ENCODE data around the gene KIAA1328.
"Not testable (repeated sequence)": the region's sequence is repeated elsewhere in the genome, so short reads cannot be mapped to it uniquely, and the experiment has no call there.

KIAA1328 gene

GRCh38 chr18:36887114-36887513 lies 58.2 kb downstream of the KIAA1328 start:
- no peak for DNase-seq (ENCODE audit: low read depth in 2 of 2)

DNA sequence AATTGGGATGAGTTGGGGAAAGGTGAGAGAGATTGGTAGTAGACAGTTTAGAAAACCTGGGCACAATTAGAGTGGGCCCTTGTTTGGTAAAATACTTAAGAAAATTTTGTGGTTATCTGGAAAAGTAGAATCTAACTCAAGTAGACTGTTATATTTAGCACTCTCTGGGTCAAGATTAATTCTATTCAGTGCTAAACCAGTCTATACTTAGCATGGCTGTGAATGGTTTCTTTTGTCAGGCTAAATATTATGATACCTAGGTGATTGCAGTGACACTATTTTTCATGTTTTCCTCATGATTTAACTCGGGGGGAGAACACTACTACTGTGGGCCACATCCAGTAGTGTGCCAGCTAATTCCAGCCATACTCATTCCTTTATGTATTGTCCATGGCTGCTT lies 58.9 kb downstream of the KIAA1328 start:
- no peak for DNase-seq (ENCODE audit: low read depth in 2 of 2)

GRCh38 chr18:36888778-36889177 lies 59.9 kb downstream of the KIAA1328 start:
- no peak for DNase-seq (ENCODE audit: low read depth in 2 of 2)

DNA sequence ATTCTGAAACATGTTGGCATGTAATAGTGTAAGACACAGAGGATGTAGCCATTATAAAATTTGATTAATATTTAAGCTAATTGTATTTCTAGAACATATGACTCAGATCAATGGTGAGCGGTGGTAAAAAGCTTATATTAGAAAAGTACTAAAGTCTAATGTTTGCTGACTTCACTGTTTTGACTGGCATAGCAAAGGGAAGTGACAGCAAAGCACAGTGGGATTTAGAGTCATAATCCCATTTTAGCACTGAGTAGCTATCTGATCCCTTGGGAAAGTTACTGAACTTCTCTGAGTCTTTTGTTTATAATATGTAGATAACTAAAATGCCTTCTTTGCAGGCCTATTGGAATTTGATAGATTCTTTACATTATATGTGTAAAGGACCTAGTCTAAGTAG lies 60.4 kb downstream of the KIAA1328 start:
- DNase-seq (ENCODE audit: low read depth in 2 of 2), result no peak

DNA sequence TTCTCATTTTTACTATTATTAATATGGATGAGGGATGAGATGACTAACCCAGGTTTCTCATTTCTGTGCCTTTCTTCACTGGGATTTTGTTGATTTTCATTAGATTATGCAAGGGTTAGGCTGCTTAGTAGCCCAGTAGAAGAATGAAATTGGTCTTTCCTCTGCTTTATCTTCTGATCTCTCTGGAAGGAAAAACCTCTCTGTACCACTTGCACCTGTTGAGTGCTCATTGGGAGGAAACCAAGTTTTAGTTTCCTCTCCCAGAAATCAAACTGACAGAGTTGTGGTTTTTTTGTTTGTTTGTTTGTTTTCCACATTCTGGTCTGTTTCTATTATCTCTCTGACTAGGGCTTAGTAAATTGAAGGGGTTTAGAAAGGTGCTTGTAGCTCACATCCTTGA lies 60.8 kb downstream of the KIAA1328 start:
- DNase-seq (ENCODE audit: low read depth in 2 of 2), result no peak

- no peak for DNase-seq (ENCODE audit: low read depth in 2 of 2)
Measured at GRCh38 chr18:36890598-36890997, 61.7 kb downstream of the KIAA1328 start.

DNA sequence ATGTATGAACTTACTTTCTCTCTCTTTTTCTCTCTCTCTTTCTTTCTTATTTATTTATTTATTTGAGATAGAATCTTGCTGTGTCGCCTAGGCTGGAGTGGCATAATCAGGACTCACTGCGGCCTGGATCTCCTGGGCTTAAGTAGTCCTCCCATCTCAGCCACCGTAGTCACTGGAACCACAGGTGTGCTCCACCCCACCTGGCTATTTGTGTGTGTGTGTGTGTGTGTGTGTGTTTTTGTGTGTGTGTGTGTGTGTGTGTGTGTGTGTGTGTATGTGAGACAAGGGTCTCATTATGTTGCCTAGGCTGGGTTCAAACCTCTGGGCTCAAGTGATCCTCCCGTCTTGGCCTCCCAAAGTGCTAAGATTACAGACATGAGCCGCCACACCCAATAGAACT lies 64.3 kb downstream of the KIAA1328 start:
- no peak for DNase-seq (ENCODE audit: low read depth in 2 of 2)

DNA sequence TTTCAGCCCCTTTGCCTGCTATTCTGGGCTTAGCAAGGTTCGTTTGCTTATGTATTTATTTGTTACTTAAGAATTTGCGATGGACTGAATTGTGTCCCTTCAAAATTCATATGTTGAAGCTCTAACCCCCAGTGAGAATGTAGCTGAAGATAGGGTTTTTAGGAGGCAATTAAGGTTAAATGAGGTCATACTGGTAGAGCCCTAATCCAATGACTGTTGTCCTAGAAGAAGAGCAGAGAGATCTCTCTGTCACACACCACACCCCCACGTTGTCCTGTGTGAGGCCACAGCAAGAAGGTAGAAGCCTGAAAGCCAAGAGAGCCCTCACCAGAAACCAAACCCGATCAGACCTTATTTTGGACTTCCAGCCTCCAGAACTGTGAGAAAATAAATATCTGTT lies 66.7 kb downstream of the KIAA1328 start:
- no peak for DNase-seq (ENCODE audit: low read depth in 2 of 2)

GRCh38 chr18:36897253-36897652 lies 68.3 kb downstream of the KIAA1328 start:
- no peak for DNase-seq (ENCODE audit: low read depth in 2 of 2)

GRCh38 chr18:36899289-36899688 lies 70.4 kb downstream of the KIAA1328 start:
- no peak for DNase-seq (ENCODE audit: low read depth in 2 of 2)

GRCh38 chr18:36900466-36900865 lies 71.5 kb downstream of the KIAA1328 start:
- no peak for DNase-seq (ENCODE audit: low read depth in 2 of 2)

- no peak for DNase-seq (ENCODE audit: low read depth in 2 of 2)
Measured at GRCh38 chr18:36901277-36901701, 72.4 kb downstream of the KIAA1328 start.

DNA sequence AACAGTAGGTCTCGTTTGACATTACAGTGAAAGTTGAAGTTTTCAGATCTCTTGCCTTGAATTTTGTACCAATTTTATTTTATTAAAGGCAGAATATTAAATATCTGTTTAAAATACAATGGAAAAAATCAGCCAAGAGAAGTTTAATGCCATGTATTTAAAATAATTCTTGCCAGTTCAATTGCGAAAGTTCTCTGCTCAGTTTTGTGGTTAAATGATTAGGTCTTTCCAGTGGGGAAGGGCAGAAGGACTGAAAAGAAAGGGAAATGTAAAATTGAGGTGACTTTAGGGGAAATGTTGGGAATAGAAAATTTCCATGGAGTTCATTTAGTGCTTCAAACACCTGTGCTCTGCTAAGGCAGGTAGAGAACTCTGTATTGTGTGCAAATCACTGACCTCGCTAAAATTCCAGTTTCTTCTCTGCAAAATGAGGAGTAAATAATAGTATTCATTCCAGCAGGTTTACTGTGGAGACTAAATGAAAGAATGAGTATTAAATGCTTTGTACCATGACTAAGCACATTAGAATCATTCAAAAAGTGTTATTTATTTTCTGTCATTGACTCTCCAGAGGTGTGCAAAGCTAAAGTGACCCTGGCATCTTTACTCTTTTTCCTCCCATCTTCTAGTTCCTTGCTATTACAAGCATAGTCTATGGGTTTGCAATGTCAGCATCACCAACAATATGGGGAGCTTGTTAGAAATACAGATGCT lies 74.4 kb downstream of the KIAA1328 start:
- no peak for DNase-seq (ENCODE audit: low read depth in 2 of 2)

- DNase-seq (ENCODE audit: low read depth in 2 of 2), result no peak
Measured at GRCh38 chr18:36905571-36905970, 76.6 kb downstream of the KIAA1328 start.

DNA sequence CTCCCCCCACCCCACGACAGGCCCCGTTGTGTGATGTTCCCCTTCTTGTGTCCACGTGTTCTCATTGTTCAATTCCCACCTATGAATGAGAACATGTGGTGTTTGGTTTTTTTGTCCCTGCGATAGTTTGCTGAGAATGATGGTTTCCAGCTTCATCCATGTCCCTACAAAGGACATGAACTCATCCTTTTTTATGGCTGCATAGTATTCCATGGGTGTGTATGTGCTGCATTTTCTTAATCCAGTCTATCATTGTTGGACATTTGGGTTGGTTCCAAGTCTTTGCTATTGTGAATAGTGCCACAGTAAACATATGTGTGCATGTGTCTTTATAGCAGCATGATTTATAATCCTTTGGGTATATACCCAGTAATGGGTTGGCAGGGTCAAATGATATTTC lies 80.4 kb downstream of the KIAA1328 start:
- not testable (repeated sequence) for DNase-seq (ENCODE audit: low read depth in 2 of 2)

GRCh38 chr18:36912887-36913286 lies 84.0 kb downstream of the KIAA1328 start:
- no peak for DNase-seq (ENCODE audit: low read depth in 2 of 2)

DNA sequence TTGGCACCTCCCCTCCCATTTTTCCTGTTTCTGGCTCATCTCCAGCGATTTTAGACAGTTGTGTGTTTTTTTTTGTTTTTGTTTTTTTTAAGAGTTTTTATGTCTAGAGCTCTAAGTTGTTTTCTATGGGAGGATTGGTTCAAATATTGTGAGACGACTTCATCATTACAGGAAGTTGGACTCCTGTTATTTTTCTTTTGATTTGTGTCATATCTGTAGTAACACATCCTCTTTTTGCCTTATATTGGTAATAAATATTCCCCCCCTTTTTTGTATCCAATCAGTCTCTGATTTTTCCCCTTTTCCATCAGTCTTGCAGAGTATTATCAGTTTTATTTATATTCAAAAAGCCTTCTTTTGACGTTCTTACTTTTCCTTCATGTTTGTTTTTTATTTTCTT lies 89.0 kb downstream of the KIAA1328 start:
- no peak for DNase-seq (ENCODE audit: low read depth in 2 of 2)

- DNase-seq (ENCODE audit: low read depth in 2 of 2), result no peak
Measured at GRCh38 chr18:36929601-36930000, 100.7 kb downstream of the KIAA1328 start.

DNA sequence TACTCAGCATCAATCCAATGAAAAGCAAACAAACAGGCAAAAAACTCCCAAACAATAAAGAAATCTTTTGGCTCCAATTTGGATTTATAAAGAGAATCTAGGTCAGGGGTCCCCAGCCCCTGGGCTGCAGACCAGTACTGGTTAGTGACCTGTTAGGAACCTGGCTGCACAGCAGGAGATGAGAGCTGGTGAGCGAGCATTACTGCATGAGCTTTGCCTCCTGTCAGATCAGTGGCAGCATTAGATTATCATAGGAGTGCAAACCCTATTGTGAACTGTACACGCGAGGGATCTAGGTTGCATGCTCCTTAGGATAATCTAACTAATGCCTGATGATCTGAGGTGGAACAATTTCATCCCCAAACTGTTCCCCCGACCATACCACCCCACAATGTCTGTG lies 102.2 kb downstream of the KIAA1328 start:
- DNase-seq (ENCODE audit: low read depth in 2 of 2), result no peak

DNA sequence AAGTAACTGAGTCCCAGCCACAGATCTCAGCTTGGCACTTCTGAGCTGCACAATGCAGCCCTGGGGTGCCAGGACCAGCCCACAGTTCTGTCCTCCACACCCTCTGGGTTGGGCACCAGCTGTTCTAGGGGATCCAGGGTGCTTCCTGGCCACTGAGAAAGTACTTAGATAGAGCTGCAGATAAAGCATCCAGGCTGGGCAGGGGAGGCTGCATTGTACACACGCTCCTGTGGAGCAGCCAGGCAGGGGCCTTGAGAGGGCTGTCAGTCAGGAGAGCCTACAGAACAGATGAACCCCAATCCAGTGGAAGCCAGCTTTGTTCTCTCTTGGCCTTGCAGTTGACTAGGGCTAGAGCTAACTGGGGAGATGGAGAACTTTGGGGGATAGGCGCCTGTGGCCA lies 104.6 kb downstream of the KIAA1328 start:
- DNase-seq (ENCODE audit: low read depth in 2 of 2), result no peak

GRCh38 chr18:36934884-36935283 lies 106.0 kb downstream of the KIAA1328 start:
- no peak for DNase-seq (ENCODE audit: low read depth in 2 of 2)

DNA sequence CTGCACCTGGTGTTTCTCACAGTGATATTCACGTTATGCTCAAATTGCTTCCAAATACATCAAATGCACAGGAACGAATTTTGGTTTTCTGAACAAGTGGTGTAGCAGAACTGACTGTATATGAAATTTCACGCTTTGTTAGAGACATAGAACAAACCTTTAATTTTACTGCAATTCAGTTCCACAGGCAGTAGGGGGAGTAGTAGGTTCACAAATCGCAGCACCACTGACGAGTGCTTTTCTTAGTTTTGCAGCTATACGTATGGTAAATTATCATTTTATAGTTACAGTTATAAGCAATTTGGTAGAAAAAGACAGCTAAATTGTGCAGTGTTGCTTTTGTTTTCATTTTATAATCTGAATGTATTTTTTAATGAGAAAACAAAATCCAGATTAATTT lies 113.3 kb downstream of the KIAA1328 start:
- DNase-seq (ENCODE audit: low read depth in 2 of 2), result no peak

DNA sequence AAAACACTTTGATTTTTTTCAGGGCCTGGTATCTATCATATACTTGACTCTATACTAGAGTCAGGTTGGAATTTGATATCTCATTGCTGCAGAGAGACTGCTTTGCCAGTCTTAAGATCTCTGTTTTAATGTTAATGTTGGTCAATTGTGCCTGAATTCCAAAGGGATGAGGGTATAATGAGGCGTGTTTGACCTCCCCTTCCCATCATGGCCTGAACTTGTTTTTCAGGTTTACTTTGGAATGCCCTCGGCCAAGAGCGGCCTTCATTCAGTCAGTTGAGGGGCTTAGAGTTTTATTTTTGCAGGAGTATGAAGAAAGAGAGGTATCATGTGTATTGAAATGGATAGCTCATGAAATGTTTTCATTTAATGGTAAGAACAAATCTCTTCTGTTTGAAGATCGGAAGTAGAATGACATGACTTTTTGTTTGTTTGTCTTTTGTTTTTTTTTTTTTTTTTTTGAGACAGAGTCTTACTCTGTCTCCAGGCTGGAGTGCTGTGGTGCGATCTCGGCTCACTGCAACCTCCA lies 119.0 kb downstream of the KIAA1328 start:
- no peak for DNase-seq (ENCODE audit: low read depth in 2 of 2)

- DNase-seq (ENCODE audit: low read depth in 2 of 2), result no peak
Measured at GRCh38 chr18:36950282-36950681, 121.4 kb downstream of the KIAA1328 start.
